Right hindlimb (tissue), 1 donor: ENCODE measurements around the gene ELFN1.

Experiments
- DNase-seq: peaks from one replicate; pipeline ENCODE4 v3.0.0-alpha.2; 2018

The ELFN1 gene

DNA sequence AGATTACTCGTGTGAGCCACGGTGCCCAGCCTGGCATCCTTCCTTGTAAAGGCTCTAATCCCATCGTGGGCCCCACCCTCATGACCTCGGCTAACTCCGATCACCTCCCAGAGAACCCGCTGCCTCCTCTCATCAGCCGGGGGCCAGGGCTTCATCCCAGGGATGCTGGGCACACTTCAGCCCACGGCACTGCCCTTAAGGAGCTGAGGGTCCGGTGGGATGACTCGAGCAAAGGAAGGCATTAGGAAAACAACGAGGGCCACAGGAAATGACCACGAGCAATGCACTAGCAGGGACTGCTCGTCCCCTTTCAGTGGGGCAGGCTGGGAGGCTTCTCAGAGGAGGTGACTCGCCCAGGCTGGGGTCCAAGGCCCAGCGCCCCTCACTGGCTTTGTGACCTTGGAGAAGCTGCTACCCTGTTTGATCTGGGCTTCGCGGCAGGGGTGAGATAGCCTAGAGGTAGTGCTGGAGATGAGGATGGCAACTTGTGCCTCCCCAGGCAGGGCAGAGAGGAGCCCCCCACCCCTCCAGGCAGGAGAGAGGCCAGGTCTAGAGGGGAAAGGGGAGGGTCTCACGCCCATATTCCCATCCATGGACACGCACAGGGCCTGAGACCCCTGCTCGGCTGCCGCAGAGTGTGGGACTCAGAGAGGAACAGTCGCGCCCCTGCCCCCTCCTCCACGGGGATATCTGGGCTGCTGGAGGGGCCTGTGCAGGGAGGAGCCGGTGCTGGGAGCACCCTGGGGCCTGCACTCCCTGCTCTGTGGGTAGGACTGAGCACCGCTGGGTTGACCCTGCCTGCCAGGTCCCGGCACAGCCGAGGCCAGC lies 26.8 kb downstream of the ELFN1 start:
- DNase-seq = no peak

GRCh38 chr7:1697499-1698125 lies 27.5 kb downstream of the ELFN1 start:
- no peak for DNase-seq

DNA sequence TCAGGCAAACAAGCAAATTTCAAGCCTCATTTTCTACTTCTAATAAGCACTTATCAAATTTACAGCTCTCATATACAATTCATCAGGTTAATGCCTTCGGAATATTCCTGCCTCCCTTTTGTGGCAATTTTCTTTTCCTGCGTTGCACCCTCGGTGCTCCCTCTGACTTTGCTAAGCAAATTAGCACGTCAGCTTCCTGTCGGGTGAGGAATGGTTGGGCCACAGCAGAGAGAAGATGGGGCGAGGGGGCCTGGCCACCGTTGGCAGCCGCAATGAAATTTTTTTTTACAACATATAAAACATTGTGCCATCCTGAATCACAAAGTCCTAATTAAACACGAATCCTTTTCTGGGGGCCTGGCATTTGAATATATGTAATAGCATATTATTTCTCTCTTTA lies 28.1 kb downstream of the ELFN1 start:
- no peak for DNase-seq

DNA sequence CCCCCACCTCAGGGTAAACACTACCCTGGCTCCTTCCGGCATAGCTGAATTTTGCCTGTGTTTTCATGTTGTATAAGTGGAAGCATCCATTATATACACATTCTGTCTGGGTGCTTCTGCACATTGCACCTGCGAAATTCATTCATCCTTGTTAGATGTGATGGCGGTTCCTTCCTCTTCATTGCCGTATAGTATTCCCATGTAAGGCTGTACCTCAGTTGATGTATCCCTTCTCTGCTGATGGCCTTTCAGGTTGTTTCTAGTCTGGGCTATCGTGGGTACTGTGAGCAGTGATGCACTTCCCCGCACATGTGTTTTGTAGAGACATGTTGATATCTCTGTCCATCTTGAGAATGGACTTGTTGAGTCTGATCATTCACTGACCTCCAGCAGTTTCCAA lies 28.9 kb downstream of the ELFN1 start:
- DNase-seq = no peak

GRCh38 chr7:1700086-1700485 lies 30.0 kb downstream of the ELFN1 start:
- DNase-seq = no peak

- DNase-seq = no peak
Measured at GRCh38 chr7:1700536-1701333, 30.7 kb downstream of the ELFN1 start.

DNA sequence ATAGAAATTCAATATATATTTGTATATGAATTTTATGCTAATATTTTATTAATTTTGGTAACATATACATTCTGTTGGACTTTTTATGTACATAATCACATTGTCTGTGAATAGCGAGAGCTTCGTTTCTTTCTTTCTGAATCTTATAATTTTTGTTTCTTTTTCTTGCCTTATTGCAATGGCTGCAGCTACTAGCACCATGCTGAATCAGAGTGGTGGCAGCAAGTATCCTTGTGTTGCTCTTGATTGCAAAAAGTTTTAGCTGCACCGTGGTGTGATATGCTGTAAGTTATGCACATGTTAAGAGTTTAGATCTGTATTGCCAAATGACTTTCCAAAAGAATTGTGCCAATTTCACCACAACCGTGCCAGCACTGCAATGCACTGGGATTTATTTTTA lies 32.6 kb downstream of the ELFN1 start:
- no peak for DNase-seq

DNA sequence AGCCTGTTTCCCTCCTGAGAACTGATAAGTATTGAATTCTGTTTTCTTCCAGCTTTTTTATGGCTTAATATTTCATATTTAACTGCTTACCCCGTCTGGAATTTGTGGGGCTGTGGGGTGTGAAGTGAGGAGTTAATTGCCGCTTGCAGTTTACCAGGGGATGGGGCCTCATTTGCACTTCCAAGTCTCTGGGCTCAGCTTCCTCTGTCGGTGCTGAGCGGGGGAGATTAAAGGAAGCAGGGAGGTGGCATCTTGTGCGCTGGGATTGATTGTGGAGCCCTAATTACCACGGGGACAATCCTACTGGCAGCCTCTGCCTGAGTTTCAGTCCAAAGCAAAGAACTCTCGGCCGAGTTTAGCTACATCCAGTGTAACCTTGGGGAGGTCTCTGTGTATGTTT lies 33.4 kb downstream of the ELFN1 start:
- peak; percentile 17 for DNase-seq

GRCh38 chr7:1703871-1704810 lies 34.1 kb downstream of the ELFN1 start:
- peak; percentile 16 for DNase-seq

GRCh38 chr7:1704811-1705738 lies 35.0 kb downstream of the ELFN1 start:
- DNase-seq = no peak

DNA sequence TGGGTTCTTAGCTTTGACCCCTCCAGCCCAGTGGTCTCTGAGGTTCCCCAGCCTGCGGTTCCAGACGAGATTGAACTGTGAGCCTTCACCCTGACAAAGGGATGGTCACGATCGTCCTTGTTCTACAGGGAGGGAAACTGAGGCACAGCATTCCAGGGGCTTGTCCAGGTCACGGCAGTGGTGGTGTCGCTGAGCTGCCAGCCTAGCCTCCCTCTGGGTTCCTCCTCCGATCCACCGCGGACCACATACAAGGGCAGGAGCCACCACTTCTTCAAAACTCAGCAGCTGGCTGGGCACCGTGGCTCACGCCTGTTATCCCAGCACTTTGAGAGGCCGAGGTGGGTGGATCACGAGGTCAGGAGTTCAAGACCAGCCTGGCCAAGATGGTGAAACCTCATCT lies 35.8 kb downstream of the ELFN1 start:
- no peak for DNase-seq

DNA sequence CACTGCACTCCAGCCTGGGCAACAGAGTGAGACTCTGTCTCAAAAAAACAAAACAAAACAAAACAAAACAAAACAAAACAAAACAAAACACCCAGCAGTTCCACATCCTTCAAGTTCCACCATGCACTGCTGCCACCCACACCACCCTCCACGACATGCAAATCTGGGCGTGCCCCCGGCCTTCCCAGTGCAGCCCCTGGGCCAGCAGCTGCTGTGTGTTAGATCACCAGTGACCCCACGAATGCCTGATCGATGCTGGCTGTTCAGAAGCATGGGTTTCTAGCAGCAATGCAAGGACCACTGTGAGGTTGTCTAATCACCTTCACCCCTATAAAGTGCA lies 36.3 kb downstream of the ELFN1 start:
- DNase-seq = no peak

GRCh38 chr7:1706721-1707613 lies 36.9 kb downstream of the ELFN1 start:
- DNase-seq = peak; percentile 18

- DNase-seq = peak; percentile 14
Measured at GRCh38 chr7:1707756-1708595, 37.9 kb downstream of the ELFN1 start.

DNA sequence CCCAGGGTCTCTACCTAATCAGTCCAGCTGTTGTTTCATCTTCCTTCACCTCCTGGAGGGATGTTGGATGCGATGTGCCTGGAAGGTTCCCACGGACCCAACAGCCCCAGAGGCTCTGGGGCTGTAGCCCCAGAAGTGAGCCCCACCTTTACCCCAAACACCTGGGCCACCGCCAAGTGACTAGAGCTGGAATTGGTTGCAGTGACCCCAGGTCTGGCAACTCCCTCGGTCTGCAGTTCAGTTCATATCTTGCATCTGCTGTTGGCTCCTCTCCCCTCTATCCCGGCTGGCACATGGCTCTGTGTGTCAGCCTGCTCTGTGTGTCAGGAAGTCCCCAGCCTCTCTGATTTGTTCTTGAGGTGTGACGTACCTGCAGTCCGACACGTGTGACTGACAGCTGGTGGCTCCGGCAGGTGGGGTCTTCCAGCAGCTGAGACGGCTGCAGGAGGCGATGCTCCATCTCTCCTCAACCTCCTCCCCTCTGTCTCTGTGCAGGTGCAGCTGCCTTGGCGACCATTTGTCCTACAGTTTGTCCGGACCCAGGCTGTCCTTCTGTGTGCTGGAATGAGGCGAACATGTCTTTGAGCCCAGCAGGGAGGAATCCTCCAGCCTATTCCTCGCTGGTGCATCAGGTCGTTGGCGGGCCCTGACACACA lies 38.6 kb downstream of the ELFN1 start:
- DNase-seq = peak; percentile 17

DNA sequence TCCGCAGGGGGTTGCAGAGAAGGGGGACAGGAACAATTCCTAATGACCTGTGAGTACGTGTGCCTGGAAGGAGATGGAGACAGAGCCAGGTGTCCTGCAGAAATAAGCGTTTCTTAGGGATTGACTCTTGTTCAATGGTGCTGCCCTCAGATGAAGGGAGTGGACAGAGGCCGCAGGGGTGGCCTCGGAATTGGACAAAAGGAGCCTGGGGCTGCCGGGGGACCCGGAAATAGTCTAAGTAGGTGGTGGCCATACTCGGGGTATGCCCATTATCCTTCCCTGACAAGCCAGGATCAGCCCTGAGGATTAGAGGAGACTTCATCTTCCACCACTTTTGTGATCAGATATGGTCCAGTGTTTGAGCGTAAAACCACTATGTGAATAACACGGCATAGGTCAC lies 39.2 kb downstream of the ELFN1 start:
- no peak for DNase-seq

DNA sequence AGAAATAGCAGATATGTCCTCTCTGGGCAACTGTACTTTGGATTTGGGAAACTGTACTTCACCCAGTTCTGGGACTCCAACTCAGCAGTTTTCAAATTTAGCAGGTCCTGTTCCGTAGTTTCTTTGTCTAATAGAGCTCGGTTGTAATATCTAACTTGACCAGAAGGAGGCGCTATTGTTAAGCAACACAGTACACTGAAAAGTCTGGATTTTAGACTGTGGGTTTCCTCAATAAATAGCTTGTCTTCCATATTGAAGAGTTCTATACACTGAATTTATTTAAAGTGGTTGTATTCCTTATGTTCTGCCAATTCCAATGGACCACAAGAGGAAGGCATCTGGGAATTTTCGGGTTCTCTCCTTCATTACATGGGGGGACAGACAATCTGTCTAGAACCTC lies 39.8 kb downstream of the ELFN1 start:
- no peak for DNase-seq

DNA sequence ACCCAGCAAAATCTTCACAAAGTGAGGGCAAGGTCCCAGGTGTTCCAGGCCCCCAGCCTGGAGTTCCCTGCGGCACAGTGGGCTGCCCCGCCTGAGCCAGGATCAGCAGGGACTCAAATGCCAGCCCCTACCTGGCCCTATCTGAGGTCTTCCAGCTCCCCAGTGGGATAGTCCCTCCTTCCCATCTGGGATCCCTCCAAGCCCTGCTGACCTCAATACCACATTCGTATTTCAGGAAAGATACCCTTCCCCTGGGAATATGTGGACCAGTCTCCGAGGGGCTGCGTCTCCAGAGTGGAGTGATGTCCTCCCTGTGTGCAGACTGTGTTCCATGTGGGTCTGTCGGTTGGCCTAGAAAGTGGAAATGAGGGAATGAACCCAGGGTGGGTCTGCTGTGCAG lies 40.9 kb downstream of the ELFN1 start:
- no peak for DNase-seq

GRCh38 chr7:1712907-1713501 lies 42.9 kb downstream of the ELFN1 start:
- no peak for DNase-seq
